GM12878 (cell line): ENCODE data around the gene CNTNAP2. TPM values are rescaled to one million over a fixed set of nuclear protein-coding genes. Genes with fewer than 3 reads are reported as not detected.

Source experiments
- ATAC-seq: fragments of 200-7000 bp; cut with Tn5 transposase; 3 replicates; pipeline ENCODE4 v1.9.1; 2020; ENCODE audit warnings: mild to moderate bottlenecking, moderate library complexity
- BruUV-seq: library from RNA; stranded (reverse); fragments of 400-500 nt; replicated peaks from 2 replicates; lab custom pipeline; 2021; lab: Mats Ljungman, UMichigan
- CTCF ChIA-PET: fragments of 300-600 bp; sonication (Branson Sonifier 250); formaldehyde crosslinking; extraction: SDS; loops from one replicate; lab custom pipeline; 2021; ENCODE audit warnings: inconsistent platforms; lab: Yijun Ruan, JAX
- POLR2A ChIA-PET: fragments of 350-600 bp; formaldehyde crosslinking; extraction: SDS; loops from one replicate; lab custom pipeline; 2021; ENCODE audit warnings: inconsistent platforms; lab: Charles Lee
- RAD21 ChIA-PET: fragments of 300-600 bp; sonication (Branson Sonifier 250); formaldehyde crosslinking; loops from one replicate; lab custom pipeline; 2023; ENCODE audit warnings: antibody characterized with exemption; ENCODE audit not compliant: unreplicated experiment; lab: Charles Lee
- SMC1A ChIA-PET: fragments of 300-600 bp; sonication (Branson Sonifier 250); formaldehyde crosslinking; loops from one replicate; lab custom pipeline; 2023; ENCODE audit not compliant: unreplicated experiment, uncharacterized antibody; lab: Charles Lee
- DNase-seq: peaks from one replicate; pipeline ENCODE4 v3.0.0-alpha.2; 2011; ENCODE audit warnings: low read depth, low spot score
- FAIRE-seq: peaks from 3 replicates; lab custom pipeline; 2011; peaks lifted over from hg19 to GRCh38; lab: Jason Lieb, UNC
- H2AFZ ChIP-seq: 2 replicates; pipeline ENCODE4 v1.6.0; 2011; ENCODE audit warnings: low read depth, low read length, control low read depth; ENCODE audit not compliant: control insufficient read depth
- H3K27ac ChIP-seq: 2 replicates; pipeline ENCODE4 v1.5.1; 2011; ENCODE audit warnings: control low read depth; ENCODE audit not compliant: control insufficient read depth, insufficient read depth
- H3K27me3 ChIP-seq, 2 experiments: replicated peaks in 1 of 2; 2 replicates each; pipeline versions ENCODE4 v1.6.0 to v1.6.1; 2011; ENCODE audit warnings: low read length in 1 of 2; ENCODE audit not compliant: control insufficient read depth in 2 of 2, insufficient read depth in 2 of 2
- H3K36me3 ChIP-seq, 2 experiments: 2 replicates each; pipeline ENCODE4 v1.5.1; 2011; ENCODE audit warnings: low read length in 1 of 2; ENCODE audit not compliant: control insufficient read depth in 2 of 2, insufficient read depth in 2 of 2
- H3K4me1 ChIP-seq: 2 replicates; pipeline ENCODE4 v1.6.1; 2011; ENCODE audit warnings: mild to moderate bottlenecking, low read length, moderate library complexity, mixed read lengths; ENCODE audit not compliant: control insufficient read depth, insufficient read depth
- H3K4me2 ChIP-seq: 2 replicates; pipeline ENCODE4 v1.6.0; 2011; ENCODE audit warnings: control low read depth; ENCODE audit not compliant: control insufficient read depth, insufficient read depth
- H3K4me3 ChIP-seq: fragments of 200-600 bp; sonication (generic); 2 replicates; pipeline ENCODE4 v1.5.1; 2016
- H3K79me2 ChIP-seq: 2 replicates; pipeline ENCODE4 v1.6.0; 2011; ENCODE audit warnings: low read length; ENCODE audit not compliant: control insufficient read depth, insufficient read depth
- H3K9ac ChIP-seq: 2 replicates; pipeline ENCODE4 v1.8.0; 2011; ENCODE audit warnings: low read length, control low read depth, mixed read lengths; ENCODE audit not compliant: control insufficient read depth, insufficient read depth
- H3K9me3 ChIP-seq: replicated peaks from 3 replicates; pipeline ENCODE4 v1.5.1; 2011; ENCODE audit warnings: mild to moderate bottlenecking, low read length; ENCODE audit not compliant: control insufficient read depth, insufficient read depth
- H4K20me1 ChIP-seq: 2 replicates; pipeline ENCODE4 v1.6.0; 2011; ENCODE audit not compliant: control insufficient read depth, insufficient read depth
- ETV6 ChIP-seq, 2 experiments: fragments of 450-650 bp in 1 of 2; IDR thresholded peaks in 1 of 2; conservative IDR thresholded peaks in 1 of 2; 2 replicates each; pipeline ENCODE4 v1.6.1; 2014; ENCODE audit warnings: antibody characterized with exemption in 1 of 2, borderline replicate concordance in 1 of 2, low read depth in 1 of 2, mild to moderate bottlenecking in 1 of 2, moderate library complexity in 1 of 2
- GATAD2B ChIP-seq: fragments of 450-650 bp; conservative IDR thresholded peaks from 2 replicates; pipeline ENCODE4 v1.6.1; 2017; ENCODE audit warnings: low read depth, mild to moderate bottlenecking, moderate library complexity
- JUND ChIP-seq: IDR thresholded peaks from 2 replicates; pipeline ENCODE4 v1.6.1; 2012; ENCODE audit warnings: low read depth, mild to moderate bottlenecking, low read length, improper control_type of control experiment, moderate library complexity
- LARP7 ChIP-seq: fragments of 450-650 bp; IDR thresholded peaks from 2 replicates; pipeline ENCODE4 v1.6.1; 2017; ENCODE audit warnings: mild to moderate bottlenecking
- RAD51 ChIP-seq: fragments of 450-650 bp; IDR thresholded peaks from 2 replicates; pipeline ENCODE4 v1.6.1; 2016; ENCODE audit warnings: moderate library complexity, mild to moderate bottlenecking, inconsistent platforms
- SRF ChIP-seq, 2 experiments: IDR thresholded peaks; 2 replicates each; pipeline ENCODE4 v1.6.1; 2011; ENCODE audit warnings: low read depth in 2 of 2, low read length in 2 of 2, mild to moderate bottlenecking in 1 of 2, moderate library complexity in 1 of 2
- TCF3 ChIP-seq: IDR thresholded peaks from 2 replicates; pipeline ENCODE4 v1.6.1; 2012; ENCODE audit warnings: low read depth, mild to moderate bottlenecking, low read length, borderline replicate concordance; ENCODE audit not compliant: insufficient read depth
- ZNF622 ChIP-seq: fragments of 450-650 bp; IDR thresholded peaks from 2 replicates; pipeline ENCODE4 v1.6.1; 2017; ENCODE audit warnings: mild to moderate bottlenecking, inconsistent platforms
- WGBS: methylation state at CpG from one replicate; pipeline ENCODE4 v1.1.6; 2016; ENCODE audit warnings: low lambda C conversion rate; ENCODE audit not compliant: insufficient replicate concordance, insufficient coverage; ENCODE audit errors: missing lambda C conversion rate; 5-methylcytosine and 5-hydroxymethylcytosine counted together
- in situ Hi-C: fragments of 300-500 bp; cut with MboI; formaldehyde crosslinking; loops from 9 replicates; pipeline ENCODE4 v1.14.3; 2018; ENCODE audit warnings: mixed read lengths
- intact Hi-C: fragments of 100-400 bp; cut with micrococcal nuclease; formaldehyde crosslinking; loops from one replicate; pipeline ENCODE4 v1.14.2; 2022; ENCODE audit not compliant: unreplicated experiment
- polyA plus RNA-seq, 11 experiments: library from polyadenylated mRNA; depleted of rRNA in 4 of 11; unstranded in 6 of 11; stranded (reverse) in 5 of 11; fragments of >200 nt; fragmentation: Nextera tagmentation in 4 of 11; fragmentation: Illumina TruSeq in 1 of 11; extraction: Ambion mirVana in 4 of 11; extraction: Trizol in 1 of 11; gene quantifications; 1 replicate in 1 of 11; 2 replicates in 10 of 11; pipeline versions ENCODE4 v1.2.1 to v1.2.3, GENCODE V29; 2011 to 2016; ENCODE audit warnings: inconsistent platforms in 2 of 11, missing spikeins in 2 of 11, low read depth in 1 of 11
- total RNA-seq, 4 experiments: library from RNA; depleted of rRNA in 3 of 4; stranded (reverse); fragments of >200 nt in 3 of 4; fragmentation: Illumina TruSeq in 1 of 4; extraction: Trizol in 1 of 4; gene quantifications; 2 replicates each; pipeline versions ENCODE4 v1.2.1 to v1.2.3, GENCODE V29; 2013 to 2021
- TF ChIP-seq, protein P1 (sequence below): fragments of 450-650 bp; IDR thresholded peaks from 2 replicates; pipeline ENCODE4 v1.6.1; 2017; ENCODE audit warnings: mild to moderate bottlenecking, low read depth, inconsistent platforms; ENCODE audit not compliant: poor library complexity, severe bottlenecking
- TF ChIP-seq, protein P2 (sequence below): fragments of 450-650 bp; IDR thresholded peaks from 2 replicates; pipeline ENCODE4 v1.6.1; 2018; ENCODE audit warnings: mild to moderate bottlenecking, low read depth, moderate library complexity; ENCODE audit not compliant: partially characterized antibody
- TF ChIP-seq, protein P3 (sequence below): fragments of 450-650 bp; IDR thresholded peaks from 2 replicates; pipeline ENCODE4 v1.6.1; 2017; ENCODE audit warnings: mild to moderate bottlenecking, moderate library complexity

CNTNAP2 gene
- total and polyA plus RNA-seq, 10 of the 15 experiments (the other 5 are each of a cell fraction or from before 2014, with no cell fraction given) = 0.03 to 0.08 (median 0.03) TPM; not detected in 7

DNA sequence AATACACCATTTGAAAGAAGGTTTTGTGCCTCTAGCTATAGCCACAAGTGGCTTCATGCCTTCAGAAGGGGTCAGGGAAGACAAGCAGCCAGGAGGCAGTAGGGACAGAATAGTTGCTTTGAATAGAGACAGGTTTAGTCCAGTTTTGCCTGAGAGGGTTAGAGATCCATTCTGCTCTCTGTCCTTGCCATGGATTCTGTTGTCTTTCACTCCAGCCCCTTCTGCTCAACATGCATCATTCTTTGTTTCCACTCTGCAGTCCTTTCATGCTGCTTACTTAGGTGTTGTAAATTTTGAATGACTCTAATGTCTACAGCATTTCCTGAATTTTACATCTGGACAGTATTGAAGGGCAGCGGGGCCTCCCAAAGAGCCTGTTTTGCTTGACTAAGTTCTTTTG lies 60.3 kb downstream of the CNTNAP2 start (continued):
- TF ChIP-seq, protein P1, sequence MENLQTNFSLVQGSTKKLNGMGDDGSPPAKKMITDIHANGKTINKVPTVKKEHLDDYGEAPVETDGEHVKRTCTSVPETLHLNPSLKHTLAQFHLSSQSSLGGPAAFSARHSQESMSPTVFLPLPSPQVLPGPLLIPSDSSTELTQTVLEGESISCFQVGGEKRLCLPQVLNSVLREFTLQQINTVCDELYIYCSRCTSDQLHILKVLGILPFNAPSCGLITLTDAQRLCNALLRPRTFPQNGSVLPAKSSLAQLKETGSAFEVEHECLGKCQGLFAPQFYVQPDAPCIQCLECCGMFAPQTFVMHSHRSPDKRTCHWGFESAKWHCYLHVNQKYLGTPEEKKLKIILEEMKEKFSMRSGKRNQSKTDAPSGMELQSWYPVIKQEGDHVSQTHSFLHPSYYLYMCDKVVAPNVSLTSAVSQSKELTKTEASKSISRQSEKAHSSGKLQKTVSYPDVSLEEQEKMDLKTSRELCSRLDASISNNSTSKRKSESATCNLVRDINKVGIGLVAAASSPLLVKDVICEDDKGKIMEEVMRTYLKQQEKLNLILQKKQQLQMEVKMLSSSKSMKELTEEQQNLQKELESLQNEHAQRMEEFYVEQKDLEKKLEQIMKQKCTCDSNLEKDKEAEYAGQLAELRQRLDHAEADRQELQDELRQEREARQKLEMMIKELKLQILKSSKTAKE = no peak
- TF ChIP-seq JUND = no peak
- no peak for TF ChIP-seq LARP7
- no peak for TF ChIP-seq RAD51
- TF ChIP-seq, protein P2, sequence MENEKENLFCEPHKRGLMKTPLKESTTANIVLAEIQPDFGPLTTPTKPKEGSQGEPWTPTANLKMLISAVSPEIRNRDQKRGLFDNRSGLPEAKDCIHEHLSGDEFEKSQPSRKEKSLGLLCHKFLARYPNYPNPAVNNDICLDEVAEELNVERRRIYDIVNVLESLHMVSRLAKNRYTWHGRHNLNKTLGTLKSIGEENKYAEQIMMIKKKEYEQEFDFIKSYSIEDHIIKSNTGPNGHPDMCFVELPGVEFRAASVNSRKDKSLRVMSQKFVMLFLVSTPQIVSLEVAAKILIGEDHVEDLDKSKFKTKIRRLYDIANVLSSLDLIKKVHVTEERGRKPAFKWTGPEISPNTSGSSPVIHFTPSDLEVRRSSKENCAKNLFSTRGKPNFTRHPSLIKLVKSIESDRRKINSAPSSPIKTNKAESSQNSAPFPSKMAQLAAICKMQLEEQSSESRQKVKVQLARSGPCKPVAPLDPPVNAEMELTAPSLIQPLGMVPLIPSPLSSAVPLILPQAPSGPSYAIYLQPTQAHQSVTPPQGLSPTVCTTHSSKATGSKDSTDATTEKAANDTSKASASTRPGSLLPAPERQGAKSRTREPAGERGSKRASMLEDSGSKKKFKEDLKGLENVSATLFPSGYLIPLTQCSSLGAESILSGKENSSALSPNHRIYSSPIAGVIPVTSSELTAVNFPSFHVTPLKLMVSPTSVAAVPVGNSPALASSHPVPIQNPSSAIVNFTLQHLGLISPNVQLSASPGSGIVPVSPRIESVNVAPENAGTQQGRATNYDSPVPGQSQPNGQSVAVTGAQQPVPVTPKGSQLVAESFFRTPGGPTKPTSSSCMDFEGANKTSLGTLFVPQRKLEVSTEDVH = no peak
- TF ChIP-seq GATAD2B = no peak
- TF ChIP-seq, all 136 proteins: peak for 0

DNA sequence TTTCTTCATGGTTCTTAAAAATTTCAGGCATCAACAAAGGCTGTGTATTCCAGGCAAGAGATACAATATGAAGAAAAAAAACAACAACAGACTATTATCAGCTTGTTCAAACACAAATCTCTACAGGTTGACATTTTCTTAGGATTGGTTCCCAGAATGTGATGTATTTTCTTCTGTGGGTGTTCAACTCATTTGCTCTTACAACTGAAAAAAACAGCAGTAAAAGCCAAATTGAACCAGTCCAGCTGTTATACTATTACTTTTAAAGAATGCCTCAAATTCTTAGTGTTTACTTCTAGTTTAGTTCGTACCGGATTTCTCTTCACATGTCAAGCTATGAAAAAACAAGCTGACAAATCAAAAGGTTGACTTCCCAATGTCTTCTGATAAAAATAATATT lies 60.7 kb downstream of the CNTNAP2 start:
- TF ChIP-seq, protein P3, sequence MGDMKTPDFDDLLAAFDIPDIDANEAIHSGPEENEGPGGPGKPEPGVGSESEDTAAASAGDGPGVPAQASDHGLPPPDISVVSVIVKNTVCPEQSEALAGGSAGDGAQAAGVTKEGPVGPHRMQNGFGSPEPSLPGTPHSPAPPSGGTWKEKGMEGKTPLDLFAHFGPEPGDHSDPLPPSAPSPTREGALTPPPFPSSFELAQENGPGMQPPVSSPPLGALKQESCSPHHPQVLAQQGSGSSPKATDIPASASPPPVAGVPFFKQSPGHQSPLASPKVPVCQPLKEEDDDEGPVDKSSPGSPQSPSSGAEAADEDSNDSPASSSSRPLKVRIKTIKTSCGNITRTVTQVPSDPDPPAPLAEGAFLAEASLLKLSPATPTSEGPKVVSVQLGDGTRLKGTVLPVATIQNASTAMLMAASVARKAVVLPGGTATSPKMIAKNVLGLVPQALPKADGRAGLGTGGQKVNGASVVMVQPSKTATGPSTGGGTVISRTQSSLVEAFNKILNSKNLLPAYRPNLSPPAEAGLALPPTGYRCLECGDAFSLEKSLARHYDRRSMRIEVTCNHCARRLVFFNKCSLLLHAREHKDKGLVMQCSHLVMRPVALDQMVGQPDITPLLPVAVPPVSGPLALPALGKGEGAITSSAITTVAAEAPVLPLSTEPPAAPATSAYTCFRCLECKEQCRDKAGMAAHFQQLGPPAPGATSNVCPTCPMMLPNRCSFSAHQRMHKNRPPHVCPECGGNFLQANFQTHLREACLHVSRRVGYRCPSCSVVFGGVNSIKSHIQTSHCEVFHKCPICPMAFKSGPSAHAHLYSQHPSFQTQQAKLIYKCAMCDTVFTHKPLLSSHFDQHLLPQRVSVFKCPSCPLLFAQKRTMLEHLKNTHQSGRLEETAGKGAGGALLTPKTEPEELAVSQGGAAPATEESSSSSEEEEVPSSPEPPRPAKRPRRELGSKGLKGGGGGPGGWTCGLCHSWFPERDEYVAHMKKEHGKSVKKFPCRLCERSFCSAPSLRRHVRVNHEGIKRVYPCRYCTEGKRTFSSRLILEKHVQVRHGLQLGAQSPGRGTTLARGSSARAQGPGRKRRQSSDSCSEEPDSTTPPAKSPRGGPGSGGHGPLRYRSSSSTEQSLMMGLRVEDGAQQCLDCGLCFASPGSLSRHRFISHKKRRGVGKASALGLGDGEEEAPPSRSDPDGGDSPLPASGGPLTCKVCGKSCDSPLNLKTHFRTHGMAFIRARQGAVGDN = no peak
- no peak for TF ChIP-seq ZNF622
- no peak for TF ChIP-seq SRF (IDR thresholded peaks at IDR 0.05; ENCODE audit: low read depth in 2 of 2, low read length in 2 of 2)
- no peak for TF ChIP-seq ETV6 (conservative IDR thresholded peaks at IDR 0.05 in 1 of 2, IDR thresholded peaks at IDR 0.05 in 1 of 2; ENCODE audit: borderline replicate concordance in 1 of 2, low read depth in 1 of 2)
- TF ChIP-seq TCF3 = no peak
- FAIRE-seq = no peak
- SMC1A ChIA-PET = no interaction called here
- POLR2A ChIA-PET = no interaction called here
- no peaks in the 10 kb centered on the region for H3K27me3 ChIP-seq
- no peak for DNase-seq
- WGBS = 77% methylated on average over 2 of the region's 2 CpGs
- intact Hi-C loops (no loop called here), in situ Hi-C loops (no loop called here)
- no peaks in the 10 kb centered on the region for H3K36me3 ChIP-seq
- H2AFZ ChIP-seq = no peak overlapping the region
- CTCF ChIA-PET = no interaction called here
- ATAC-seq = no peak
- RAD21 ChIA-PET = no interaction called here
- H3K9me3 ChIP-seq = no peaks in the 10 kb centered on the region
- no peaks in the 10 kb centered on the region for H3K4me1 ChIP-seq
- H3K4me2 ChIP-seq = no peak overlapping the region
- H3K79me2 ChIP-seq = no peaks in the 10 kb centered on the region
- H3K9ac ChIP-seq = no peak overlapping the region
- H3K27ac ChIP-seq = no peak overlapping the region
- no TSS peak for BruUV-seq
- H3K4me3 ChIP-seq = no peak overlapping the region
- H4K20me1 ChIP-seq = no peaks in the 10 kb centered on the region
